ENCODE results near the gene PHLDB1.

Gene PHLDB1

GRCh38 chr11:118640332-118641154 lies 33.1 kb downstream of the PHLDB1 start:
- DNase-seq (ENCODE audit: low spot score), result no peak

GRCh38 chr11:118641397-118642019 lies 34.1 kb downstream of the PHLDB1 start:
- no peak for DNase-seq (ENCODE audit: low spot score)

- no peak for DNase-seq (ENCODE audit: low spot score)
These were observed 36.0 kb downstream of the PHLDB1 start for GRCh38 chr11:118643142-118643994.

- DNase-seq (ENCODE audit: low spot score), result no peak
These were observed 36.6 kb downstream of the PHLDB1 start for GRCh38 chr11:118643995-118644345.

GRCh38 chr11:118644496-118644895 lies 37.1 kb downstream of the PHLDB1 start:
- DNase-seq (ENCODE audit: low spot score), result no peak

- DNase-seq (ENCODE audit: low spot score), result no peak
These were observed 37.8 kb downstream of the PHLDB1 start for GRCh38 chr11:118645066-118645715.

- DNase-seq (ENCODE audit: low spot score), result no peak
These were observed 39.0 kb downstream of the PHLDB1 start for GRCh38 chr11:118646393-118646792.

GRCh38 chr11:118648291-118648690 lies 40.9 kb downstream of the PHLDB1 start:
- DNase-seq (ENCODE audit: low spot score), result no peak

- no peak for DNase-seq (ENCODE audit: low spot score)
These were observed 42.5 kb downstream of the PHLDB1 start for GRCh38 chr11:118649941-118650340.

- no peak for DNase-seq (ENCODE audit: low spot score)
These were observed 43.0 kb downstream of the PHLDB1 start for GRCh38 chr11:118650366-118650765.

GRCh38 chr11:118651820-118652219 lies 44.4 kb downstream of the PHLDB1 start:
- DNase-seq (ENCODE audit: low spot score), result no peak

GRCh38 chr11:118652681-118653181 lies 45.3 kb downstream of the PHLDB1 start:
- no peak for DNase-seq (ENCODE audit: low spot score)

GRCh38 chr11:118653684-118654390 lies 46.4 kb downstream of the PHLDB1 start:
- no peak for DNase-seq (ENCODE audit: low spot score)

- no peak for DNase-seq (ENCODE audit: low spot score)
These were observed 48.2 kb downstream of the PHLDB1 start for GRCh38 chr11:118655486-118656190.

- DNase-seq (ENCODE audit: low spot score), result no peak
These were observed 49.2 kb downstream of the PHLDB1 start for GRCh38 chr11:118656563-118657165.

- DNase-seq (ENCODE audit: low spot score), result peak; percentile 32
These were observed 49.8 kb downstream of the PHLDB1 start for GRCh38 chr11:118657238-118657637.

GRCh38 chr11:118657709-118658428 lies 50.5 kb downstream of the PHLDB1 start:
- DNase-seq (ENCODE audit: low spot score), result no peak

- no peak for DNase-seq (ENCODE audit: low spot score)
These were observed 51.3 kb downstream of the PHLDB1 start for GRCh38 chr11:118658429-118659313.

Measured in RKO (cell line).